Measurements from ENCODE around the gene LRP6.

- TF ChIP-seq GATA3 (IDR thresholded peaks at IDR 0.05; ENCODE audit: low read depth, low read length), result no peak
- TF ChIP-seq GATA2 (IDR thresholded peaks at IDR 0.05; ENCODE audit: low read depth, low read length), result no peak
These were observed 68.7 kb downstream of the LRP6 start for GRCh38 chr12:12198124-12198523.

Measured in SH-SY5Y (cell line).